SKM-1 (cell line): ENCODE results near the gene CYP1A1.
A peak's percentile ranks its signal among the peaks of the same experiment; 100 is the strongest.
"Not testable (repeated sequence)": the region's sequence is repeated elsewhere in the genome, so short reads cannot be mapped to it uniquely, and the experiment has no call there.

ENCODE experiments used
- DNase-seq: peaks from one replicate; lab custom pipeline; 2025; ENCODE audit not compliant: unreplicated experiment; lab: John Stamatoyannopoulos, UW

CYP1A1 gene

DNA sequence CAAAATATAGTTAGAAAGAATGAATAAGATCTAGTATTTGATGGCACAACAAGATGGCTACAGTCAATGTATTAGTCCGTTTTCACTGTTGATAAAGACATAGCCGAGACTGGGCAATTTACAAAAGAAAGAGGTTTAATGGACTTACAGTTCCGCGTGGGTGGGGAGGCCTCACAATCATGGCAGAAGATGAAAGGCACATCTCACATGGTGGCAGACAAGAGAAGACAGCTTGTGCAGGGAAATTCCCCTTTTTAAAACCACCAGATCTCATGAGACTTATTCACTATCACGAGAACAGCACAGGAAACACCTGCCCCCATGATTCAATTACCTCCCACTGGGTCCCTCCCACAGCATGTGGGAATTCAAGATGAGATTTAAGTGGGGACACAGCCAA lies 12.9 kb upstream of the CYP1A1 start:
- not testable (repeated sequence) for DNase-seq

- no peak for DNase-seq
Measured at GRCh38 chr15:74735305-74735704, 10.0 kb upstream of the CYP1A1 start.

- no peak for DNase-seq
Measured at GRCh38 chr15:74733269-74733668, 7.9 kb upstream of the CYP1A1 start.

DNA sequence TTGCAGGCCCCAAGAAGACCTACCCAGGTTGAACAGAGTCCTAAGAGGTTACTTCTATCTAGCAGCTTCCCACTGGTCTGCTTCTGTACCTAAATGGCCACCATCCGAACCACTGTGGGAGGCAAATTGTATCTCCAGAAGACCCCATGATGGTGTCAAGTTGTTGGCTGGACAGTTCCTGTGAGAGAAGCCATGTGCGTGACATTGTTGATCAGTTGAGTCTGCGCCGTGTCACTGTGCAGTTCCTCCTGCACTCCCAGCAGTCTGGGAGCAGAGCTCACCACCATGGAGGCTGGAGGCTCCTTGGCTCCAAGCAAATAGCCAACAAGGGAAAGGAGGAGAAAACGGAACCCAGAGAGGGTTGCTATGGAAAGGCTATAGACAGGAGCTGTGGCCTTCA lies 7.5 kb upstream of the CYP1A1 start:
- DNase-seq = no peak

GRCh38 chr15:74730619-74731316 lies 5.4 kb upstream of the CYP1A1 start:
- DNase-seq = no peak

DNA sequence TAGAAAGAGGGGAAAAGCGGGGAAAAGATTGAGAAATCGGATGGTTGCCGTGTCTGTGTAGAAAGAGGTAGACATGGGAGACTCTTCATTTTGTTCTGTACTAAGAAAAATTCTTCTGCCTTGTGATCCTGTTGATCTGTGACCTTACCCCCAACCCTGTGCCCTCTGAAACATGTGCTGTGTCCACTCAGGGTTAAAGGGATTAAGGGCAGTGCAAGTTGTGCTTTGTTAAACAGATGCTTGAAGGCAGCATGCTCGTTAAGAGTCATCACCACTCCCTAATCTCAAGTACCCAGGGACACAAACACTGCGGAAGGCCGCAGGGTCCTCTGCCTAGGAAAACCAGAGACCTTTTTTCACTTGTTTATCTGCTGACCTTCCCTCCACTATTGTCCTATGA lies 4.0 kb upstream of the CYP1A1 start:
- not testable (repeated sequence) for DNase-seq

- DNase-seq = not testable (repeated sequence)
Measured at GRCh38 chr15:74728699-74729098, 3.4 kb upstream of the CYP1A1 start.

DNA sequence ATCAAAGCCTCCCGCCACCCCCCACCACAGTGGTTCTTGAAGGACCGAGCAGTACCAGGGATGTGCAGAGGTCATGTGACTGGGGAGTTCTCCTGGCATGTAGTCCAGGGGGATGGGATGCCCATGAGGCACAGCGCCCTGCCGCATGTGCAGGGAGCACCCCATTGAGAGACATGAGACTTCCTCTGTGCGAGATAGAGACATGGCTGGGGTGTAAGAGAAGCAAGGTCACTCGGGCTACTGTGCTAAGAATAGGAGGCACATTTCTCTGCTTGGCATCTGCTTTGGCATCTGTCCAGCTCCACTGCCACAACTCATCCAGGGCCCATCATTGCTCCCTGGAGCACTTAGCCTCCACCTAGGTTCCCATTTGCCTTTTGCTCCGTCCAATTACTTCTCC lies 2.4 kb upstream of the CYP1A1 start:
- DNase-seq = no peak

DNA sequence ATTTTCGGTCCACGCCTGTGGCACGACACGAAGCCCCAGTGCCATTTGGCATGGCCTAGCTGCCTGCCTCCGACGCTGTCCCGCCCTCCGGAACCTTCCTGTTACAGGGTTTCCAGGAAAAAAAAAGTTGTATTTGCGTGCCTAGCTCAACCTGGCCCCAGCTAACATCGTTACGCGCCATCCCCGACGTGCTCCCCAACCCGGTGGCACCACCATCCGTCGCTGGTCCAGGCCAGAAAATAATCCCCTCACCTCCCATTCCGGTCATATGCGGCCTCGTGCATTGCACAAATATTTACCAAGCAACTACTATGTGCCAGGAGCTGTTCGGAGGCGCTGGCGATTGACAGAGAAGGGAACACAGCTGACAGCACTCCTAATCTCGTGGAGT lies 1.4 kb upstream of the CYP1A1 start:
- DNase-seq = no peak

- no peak for DNase-seq
Measured at GRCh38 chr15:74725845-74726773, 781 bp upstream of the CYP1A1 start.

DNA sequence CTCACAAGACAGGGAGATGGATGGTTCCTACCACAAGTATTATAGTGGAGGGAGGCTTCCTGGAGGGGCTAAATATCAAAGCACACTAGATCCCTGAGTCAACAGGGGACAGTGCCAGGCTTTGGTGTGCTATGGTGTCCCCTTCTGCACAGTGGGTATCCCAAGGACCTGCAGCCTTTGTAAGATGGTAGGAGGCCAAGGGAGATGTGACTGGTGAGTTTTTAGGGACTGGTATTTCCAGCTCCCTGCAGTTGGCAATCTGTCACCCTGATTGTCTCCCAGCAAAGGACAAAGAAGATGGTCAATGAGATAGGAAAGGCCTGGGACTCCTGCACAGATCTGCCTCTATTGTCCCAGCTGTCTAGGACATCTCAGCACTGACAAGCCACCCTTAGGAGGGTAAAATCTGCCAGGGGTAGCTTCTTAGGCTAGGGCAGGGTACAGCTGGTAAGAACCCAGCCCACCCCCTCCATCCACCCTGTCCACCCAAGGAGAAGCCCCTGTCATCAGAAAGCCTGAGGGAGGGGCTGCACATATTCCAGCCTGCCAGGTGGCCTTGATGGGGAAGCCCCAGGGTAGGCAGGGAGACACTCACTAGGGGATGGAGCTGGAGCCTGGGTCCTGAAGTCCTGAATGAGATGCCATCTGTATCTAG lies 631 bp downstream of the CYP1A1 start:
- DNase-seq = no peak

- DNase-seq = peak; percentile 65
Measured at GRCh38 chr15:74723754-74724334, 1.5 kb downstream of the CYP1A1 start.

DNA sequence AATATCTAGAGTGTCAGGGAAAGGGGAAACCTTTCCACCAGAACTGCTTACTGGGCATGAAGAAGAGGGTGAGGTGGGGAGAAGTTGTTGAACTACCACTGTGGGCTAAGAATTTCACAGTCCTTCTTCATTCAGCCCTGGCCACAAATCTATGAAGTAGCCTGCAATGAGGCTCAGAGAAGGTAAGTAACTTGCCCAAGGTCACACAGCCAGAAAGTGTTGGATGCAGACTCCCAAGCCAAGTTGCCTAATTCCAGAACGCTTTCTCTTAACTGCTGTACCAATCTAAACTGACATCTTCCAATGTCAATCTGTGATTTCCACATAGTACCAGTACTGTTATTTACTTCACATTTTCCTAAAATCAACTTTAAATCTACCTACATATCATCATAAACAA lies 2.1 kb downstream of the CYP1A1 start:
- no peak for DNase-seq

- DNase-seq = no peak
Measured at GRCh38 chr15:74722591-74722990, 2.7 kb downstream of the CYP1A1 start.

GRCh38 chr15:74716651-74717050 lies 8.7 kb downstream of the CYP1A1 start:
- DNase-seq = peak; percentile 75

DNA sequence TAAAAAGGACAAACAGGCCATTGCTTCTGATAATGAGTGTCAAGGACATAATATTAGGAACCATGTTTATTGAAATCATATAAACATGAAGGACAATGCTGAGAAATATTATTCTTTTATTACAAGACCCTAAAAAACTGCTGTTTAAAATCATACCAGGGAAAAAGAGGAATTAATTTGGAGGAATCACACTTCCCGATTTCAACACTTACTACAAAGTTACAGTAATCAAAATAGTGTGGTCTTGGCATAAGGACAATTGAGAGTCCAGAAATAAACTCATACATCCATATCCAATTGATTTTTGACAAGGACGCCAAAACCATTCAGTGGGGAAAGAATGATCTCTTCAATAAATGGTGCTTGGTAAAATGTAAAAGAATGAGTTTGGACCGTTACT lies 13.0 kb downstream of the CYP1A1 start:
- DNase-seq = no peak

GRCh38 chr15:74710319-74711094 lies 14.8 kb downstream of the CYP1A1 start:
- no peak for DNase-seq

DNA sequence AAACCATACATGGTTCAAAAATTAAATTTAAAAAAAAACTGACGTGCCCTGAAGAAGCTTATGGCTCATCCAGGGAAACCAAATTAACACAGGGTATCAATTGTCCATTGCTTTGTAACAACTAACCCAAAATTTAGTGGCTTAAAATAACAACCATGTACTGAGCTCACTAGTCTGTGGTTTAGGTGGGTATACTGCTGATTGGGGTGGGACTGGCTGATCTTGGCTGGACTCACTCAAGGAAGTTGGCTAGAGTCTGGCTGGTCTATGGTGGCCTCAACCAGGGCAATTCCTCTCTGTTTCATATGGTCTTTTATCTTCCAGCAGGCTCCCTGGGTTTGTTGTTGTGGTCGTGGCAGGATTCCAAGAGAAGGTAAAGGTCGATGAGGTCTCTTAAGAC lies 15.4 kb downstream of the CYP1A1 start:
- DNase-seq = no peak

- no peak for DNase-seq
Measured at GRCh38 chr15:74709011-74709410, 16.3 kb downstream of the CYP1A1 start.

GRCh38 chr15:74696808-74697207 lies 28.5 kb downstream of the CYP1A1 start:
- DNase-seq = no peak

GRCh38 chr15:74696398-74696729 lies 29.0 kb downstream of the CYP1A1 start:
- DNase-seq = no peak
